ENCODE measurements around the gene GCNT1. TPM values are rescaled to one million over a fixed set of nuclear protein-coding genes. Genes with fewer than 3 reads are reported as not detected.

GCNT1 gene
- polyA plus RNA-seq, 2 of the 4 experiments (the other 2 are of a cell fraction): 1.0 to 2.2 TPM

- no peaks in the 10 kb centered on the region for H3K9me3 ChIP-seq
- no peak for FAIRE-seq
- no peaks in the 10 kb centered on the region for H3K4me1 ChIP-seq
- no peak for TF ChIP-seq RFX5 (IDR thresholded peaks at IDR 0.05)
- DNase-seq (ENCODE audit: low read depth in 1 of 2, low spot score in 1 of 2): no peak
- no peak for ATAC-seq
- ChIA-PET POLR2A (no interaction called here), CTCF (no interaction called here)
- no peak overlapping the region for H3K4me2 ChIP-seq
- H3K4me3 ChIP-seq: no peak overlapping the region
- H3K27ac ChIP-seq: no peak overlapping the region
- 27% methylated on average over 1 of the region's 1 CpG for WGBS (ENCODE audit: missing lambda C conversion rate)
Observed at GRCh38 chr9:76539180-76539579, 80.2 kb downstream of the GCNT1 start.

- ChIA-PET CTCF (interaction anchor here (0.6 to 0.8 kb wide), 2 partner anchors 12 to 15 kb away, joined by 3 read pairs; no protein-coding TSS in a partner anchor), POLR2A (no interaction called here)
- H3K4me3 ChIP-seq: no peak overlapping the region
- FAIRE-seq (no peak), ATAC-seq (no peak; a peak in 1 of 6 replicates), DNase-seq (ENCODE audit: low read depth in 1 of 2, low spot score in 1 of 2) (peak in 1 of 2 experiments; percentile 16)
- H3K4me2 ChIP-seq: no peak overlapping the region
- TF ChIP-seq, protein P1, sequence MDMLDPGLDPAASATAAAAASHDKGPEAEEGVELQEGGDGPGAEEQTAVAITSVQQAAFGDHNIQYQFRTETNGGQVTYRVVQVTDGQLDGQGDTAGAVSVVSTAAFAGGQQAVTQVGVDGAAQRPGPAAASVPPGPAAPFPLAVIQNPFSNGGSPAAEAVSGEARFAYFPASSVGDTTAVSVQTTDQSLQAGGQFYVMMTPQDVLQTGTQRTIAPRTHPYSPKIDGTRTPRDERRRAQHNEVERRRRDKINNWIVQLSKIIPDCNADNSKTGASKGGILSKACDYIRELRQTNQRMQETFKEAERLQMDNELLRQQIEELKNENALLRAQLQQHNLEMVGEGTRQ (IDR thresholded peaks at IDR 0.05): no peak
- no peak for TF ChIP-seq ZSCAN20 (CRISPR knock-in tag; IDR thresholded peaks at IDR 0.05)
- no peak for TF ChIP-seq JUNB (IDR thresholded peaks at IDR 0.05)
- TF ChIP-seq SREBF2 (IDR thresholded peaks at IDR 0.05): no peak
- TF ChIP-seq CBX2 (IDR thresholded peaks at IDR 0.05; ENCODE audit: borderline replicate concordance, low read depth): no peak
- no peak for TF ChIP-seq MYC (IDR thresholded peaks at IDR 0.05; ENCODE audit: borderline replicate concordance, low read length)
- no peak for TF ChIP-seq BHLHE40 (IDR thresholded peaks at IDR 0.05; ENCODE audit: low read depth, low read length)
- TF ChIP-seq HDAC2 (IDR thresholded peaks at IDR 0.05): no peak
- TF ChIP-seq FOSL2 (IDR thresholded peaks at IDR 0.05): no peak
- TF ChIP-seq FOSL2 (CRISPR knock-in tag; IDR thresholded peaks at IDR 0.05): no peak
- TF ChIP-seq SMC3 (IDR thresholded peaks at IDR 0.05): no peak
- TF ChIP-seq NPAS2 (CRISPR knock-in tag; IDR thresholded peaks at IDR 0.05; ENCODE audit: borderline replicate concordance): no peak
- TF ChIP-seq REST (IDR thresholded peaks at IDR 0.05): no peak
- no peak overlapping the region for H3K27ac ChIP-seq
- 48% methylated on average over 5 of the region's 5 CpGs for WGBS (ENCODE audit: missing lambda C conversion rate)
- H3K4me1 ChIP-seq: no peaks in the 10 kb centered on the region
- no peaks in the 10 kb centered on the region for H3K9me3 ChIP-seq
Observed at GRCh38 chr9:76542360-76542759, 83.4 kb downstream of the GCNT1 start.

GRCh38 chr9:76545191-76545590 lies 86.2 kb downstream of the GCNT1 start:
- WGBS (ENCODE audit: missing lambda C conversion rate): 1% methylated on average over 2 of the region's 2 CpGs
- Histone ChIP-seq H3K9me3 (no peaks in the 10 kb centered on the region), H3K4me2 (no peak overlapping the region), H3K27ac (no peak overlapping the region), H3K4me1 (no peaks in the 10 kb centered on the region), H3K4me3 (no peak overlapping the region)
- CTCF ChIA-PET: no interaction called here
- no peak for DNase-seq (ENCODE audit: low read depth in 1 of 2, low spot score in 1 of 2)
- FAIRE-seq: no peak
- TF ChIP-seq POLR2AphosphoS2 (conservative IDR thresholded peaks at IDR 0.05; ENCODE audit: low read length) (no peak), ZSCAN20 (CRISPR knock-in tag; IDR thresholded peaks at IDR 0.05) (no peak), TP53 (CRISPR knock-in tag; IDR thresholded peaks at IDR 0.05) (no peak), CBX2 (IDR thresholded peaks at IDR 0.05; ENCODE audit: borderline replicate concordance, low read depth) (no peak), MYC (IDR thresholded peaks at IDR 0.05; ENCODE audit: borderline replicate concordance, low read length) (no peak)
- POLR2A ChIA-PET: no interaction called here
- ATAC-seq: no peak

- FAIRE-seq (no peak), ATAC-seq (no peak), DNase-seq (ENCODE audit: low read depth in 1 of 2, low spot score in 1 of 2) (no peak)
- POLR2A ChIA-PET: no interaction called here
- H3K4me2 ChIP-seq: no peak overlapping the region
- no peaks in the 10 kb centered on the region for H3K4me1 ChIP-seq
- no peaks in the 10 kb centered on the region for H3K9me3 ChIP-seq
- CTCF ChIA-PET: interaction anchor here (0.6 kb wide), 1 partner anchor 64 kb away, joined by 3 read pairs; no protein-coding TSS in a partner anchor
- H3K27ac ChIP-seq: no peak overlapping the region
- no peak overlapping the region for H3K4me3 ChIP-seq
- WGBS (ENCODE audit: missing lambda C conversion rate): 38% methylated on average over 1 of the region's 1 CpG
- TF ChIP-seq, protein P2, sequence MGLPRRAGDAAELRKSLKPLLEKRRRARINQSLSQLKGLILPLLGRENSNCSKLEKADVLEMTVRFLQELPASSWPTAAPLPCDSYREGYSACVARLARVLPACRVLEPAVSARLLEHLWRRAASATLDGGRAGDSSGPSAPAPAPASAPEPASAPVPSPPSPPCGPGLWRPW (IDR thresholded peaks at IDR 0.05): no peak
Observed at GRCh38 chr9:76552181-76552580, 93.2 kb downstream of the GCNT1 start.
